SK-N-SH treated with all-trans-retinoic acid at 6 μM for 48 hours (cell line): ENCODE data around the gene UBQLN2.

ENCODE experiments used
- ATAC-seq: fragments of 200-7000 bp; cut with Tn5 transposase; 3 replicates; pipeline ENCODE4 v1.9.1; 2020; ENCODE audit warnings: mild to moderate bottlenecking, moderate library complexity
- BACH2 ChIP-seq: fragments of 250-450 bp; sonication (Bioruptor Pico); IDR thresholded peaks from 2 replicates; pipeline ENCODE4 v1.9.0; 2021; ENCODE audit warnings: mild to moderate bottlenecking, borderline replicate concordance
- CSDC2 ChIP-seq: fragments of 250-450 bp; sonication (Bioruptor Pico); IDR thresholded peaks from 2 replicates; pipeline ENCODE4 v1.5.0; 2020; ENCODE audit warnings: mild to moderate bottlenecking, moderate library complexity
- CSRNP3 ChIP-seq: fragments of 250-450 bp; sonication (Bioruptor Pico); IDR thresholded peaks from 2 replicates; pipeline ENCODE4 v1.5.1; 2021; ENCODE audit warnings: mild to moderate bottlenecking, moderate library complexity
- ESRRG ChIP-seq: fragments of 250-450 bp; sonication (Bioruptor Pico); IDR thresholded peaks from 2 replicates; pipeline ENCODE4 v1.6.1; 2021; ENCODE audit warnings: mild to moderate bottlenecking
- GLIS3 ChIP-seq: fragments of 250-450 bp; sonication (Bioruptor Pico); IDR thresholded peaks from 2 replicates; pipeline ENCODE4 v1.5.0; 2020; ENCODE audit warnings: mild to moderate bottlenecking, moderate library complexity
- ISL1 ChIP-seq: fragments of 250-450 bp; sonication (Bioruptor Pico); IDR thresholded peaks from 2 replicates; pipeline ENCODE4 v2.1.2; 2022; ENCODE audit warnings: mild to moderate bottlenecking, moderate library complexity
- PATZ1 ChIP-seq: fragments of 250-450 bp; sonication (Bioruptor Pico); IDR thresholded peaks from 2 replicates; pipeline ENCODE4 v1.8.0; 2020; ENCODE audit warnings: mild to moderate bottlenecking, moderate library complexity, borderline replicate concordance
- POU6F1 ChIP-seq: fragments of 250-450 bp; sonication (Bioruptor Pico); IDR thresholded peaks from 2 replicates; pipeline ENCODE4 v1.8.0; 2021; ENCODE audit warnings: low read depth, mild to moderate bottlenecking, moderate library complexity, borderline replicate concordance
- PPARA ChIP-seq: fragments of 250-450 bp; sonication (Bioruptor Pico); IDR thresholded peaks from 2 replicates; pipeline ENCODE4 v1.5.0; 2020; ENCODE audit warnings: mild to moderate bottlenecking, borderline replicate concordance
- SNAI2 ChIP-seq: fragments of 250-450 bp; sonication (Bioruptor Pico); IDR thresholded peaks from 2 replicates; pipeline ENCODE4 v1.5.0; 2020; ENCODE audit warnings: mild to moderate bottlenecking, moderate library complexity
- TOX ChIP-seq: fragments of 250-450 bp; sonication (Bioruptor Pico); IDR thresholded peaks from 2 replicates; pipeline ENCODE4 v1.8.0; 2021; ENCODE audit warnings: mild to moderate bottlenecking, moderate library complexity, borderline replicate concordance
- TSHZ2 ChIP-seq: fragments of 250-450 bp; sonication (Bioruptor Pico); IDR thresholded peaks from 2 replicates; pipeline ENCODE4 v1.5.0; 2020; ENCODE audit warnings: mild to moderate bottlenecking, moderate library complexity
- ZC3H10 ChIP-seq: fragments of 250-450 bp; sonication (Bioruptor Pico); IDR thresholded peaks from 2 replicates; pipeline ENCODE4 v1.5.1; 2021; ENCODE audit warnings: mild to moderate bottlenecking, moderate library complexity
- ZFP30 ChIP-seq: fragments of 450-650 bp; formaldehyde crosslinking; IDR thresholded peaks from 2 replicates; pipeline ENCODE4 v1.5.0; 2022; ENCODE audit warnings: mild to moderate bottlenecking, moderate library complexity
- ZNF8 ChIP-seq: fragments of 450-650 bp; formaldehyde crosslinking; IDR thresholded peaks from 2 replicates; pipeline ENCODE4 v1.5.0; 2020; ENCODE audit warnings: mild to moderate bottlenecking, moderate library complexity

Gene UBQLN2

GRCh38 chrX:56557376-56557929, 6.0 kb upstream of the UBQLN2 start:
- ATAC-seq = no peak

GRCh38 chrX:56564164-56564885, 898 bp downstream of the UBQLN2 start:
- peak; percentile 11 for ATAC-seq
- TF ChIP-seq ISL1 (CRISPR knock-in tag) = no peak
- no peak for TF ChIP-seq PATZ1 (CRISPR knock-in tag)
- TF ChIP-seq CSRNP3 = no peak
- TF ChIP-seq TSHZ2 (CRISPR knock-in tag) = no peak
- no peak for TF ChIP-seq POU6F1 (CRISPR knock-in tag)
- no peak for TF ChIP-seq ZFP30
- no peak for TF ChIP-seq SNAI2 (CRISPR knock-in tag)
- no peak for TF ChIP-seq PPARA
- no peak for TF ChIP-seq CSDC2 (CRISPR knock-in tag)

More at GRCh38 chrX:56557376-56557929, 6.0 kb upstream of the UBQLN2 start:
- TF ChIP-seq PPARA = no peak
- no peak for TF ChIP-seq BACH2 (CRISPR knock-in tag)
- no peak for TF ChIP-seq ZNF8 (CRISPR knock-in tag)
- TF ChIP-seq ESRRG (CRISPR knock-in tag) = no peak

- peak; percentile 3; the same call in 1 of the 3 replicates for ATAC-seq
- TF ChIP-seq ZC3H10 (no peak), ZNF8 (CRISPR knock-in tag) (no peak), PPARA (no peak), TOX (CRISPR knock-in tag) (no peak), POU6F1 (CRISPR knock-in tag) (no peak), GLIS3 (CRISPR knock-in tag) (no peak), CSRNP3 (no peak)
Observed at GRCh38 chrX:56564921-56565840, 1.8 kb downstream of the UBQLN2 start.
